Naive thymus-derived CD8-positive, alpha-beta T cell (primary cell): ENCODE measurements around the gene NR2F1-AS1. TPM values are rescaled to one million over a fixed set of nuclear protein-coding genes. Genes with fewer than 3 reads are reported as not detected.
A peak's percentile ranks its signal among the peaks of the same experiment; 100 is the strongest.

Experiments
- ATAC-seq, 2 donors: fragments of 150-1000 bp; cut with Tn5 transposase in 1 of 2; sonication (Bioruptor Pico), chemical (Tn5 transposase) in 1 of 2; 1 replicate in 1 of 2; 2 replicates in 1 of 2; pipeline ENCODE4 v1.10.0; 2021; ENCODE audit warnings: mild to moderate bottlenecking in 2 of 2, moderate library complexity in 2 of 2
- POLR2A ChIA-PET: fragments of 350-600 bp; sonication (Branson Sonifier 250); formaldehyde crosslinking; loops from one replicate; lab custom pipeline; 2021; ENCODE audit warnings: antibody characterized with exemption; lab: Charles Lee
- DNase-seq, 10 donors: peaks; one replicate each; pipeline versions ENCODE4 v3.0.0 to v3.0.0-alpha.2; 2020 to 2022
- H3K27ac Mint-ChIP-seq, 10 donors: one replicate each; pipeline ENCODE4 v1.8.0; 2020 to 2022; ENCODE audit warnings: mild to moderate bottlenecking in 10 of 10, mixed read lengths in 10 of 10, moderate library complexity in 4 of 10, inconsistent platforms in 1 of 10
- H3K27me3 Mint-ChIP-seq, 5 donors: one replicate each; pipeline ENCODE4 v1.8.0; 2021 to 2022; ENCODE audit warnings: mixed read lengths in 5 of 5
- H3K36me3 Mint-ChIP-seq, 3 donors: one replicate each; pipeline ENCODE4 v1.8.0; 2020 to 2022; ENCODE audit warnings: mixed read lengths in 3 of 3, mild to moderate bottlenecking in 2 of 3, inconsistent platforms in 1 of 3
- H3K4me1 Mint-ChIP-seq, 4 donors: one replicate each; pipeline ENCODE4 v1.8.0; 2021 to 2022; ENCODE audit warnings: mixed read lengths in 4 of 4
- H3K4me3 Mint-ChIP-seq, 10 donors: one replicate each; pipeline ENCODE4 v1.8.0; 2020 to 2022; ENCODE audit warnings: mild to moderate bottlenecking in 10 of 10, mixed read lengths in 10 of 10, moderate library complexity in 6 of 10, inconsistent platforms in 1 of 10
- H3K9me3 Mint-ChIP-seq, 9 donors: one replicate each; pipeline ENCODE4 v1.8.0; 2020 to 2022; ENCODE audit warnings: mixed read lengths in 9 of 9, mild to moderate bottlenecking in 3 of 9, inconsistent platforms in 1 of 9, moderate library complexity in 1 of 9
- polyA plus RNA-seq, 3 donors: library from polyadenylated mRNA; unstranded; fragments of 300-500 nt; fragmentation: Illumina TruSeq; gene quantifications; one replicate each; pipeline ENCODE4 v1.2.3, GENCODE V29; 2021
- total RNA-seq, 8 experiments: library from RNA in 2 of 8; stranded (reverse) in 2 of 8; gene quantifications; one replicate each; pipeline ENCODE4 v1.2.3 and lab custom pipeline; 2021 to 2026

NR2F1-AS1 gene
- total and polyA plus RNA-seq, 5 experiments from 2014 or later, result not detected

DNA sequence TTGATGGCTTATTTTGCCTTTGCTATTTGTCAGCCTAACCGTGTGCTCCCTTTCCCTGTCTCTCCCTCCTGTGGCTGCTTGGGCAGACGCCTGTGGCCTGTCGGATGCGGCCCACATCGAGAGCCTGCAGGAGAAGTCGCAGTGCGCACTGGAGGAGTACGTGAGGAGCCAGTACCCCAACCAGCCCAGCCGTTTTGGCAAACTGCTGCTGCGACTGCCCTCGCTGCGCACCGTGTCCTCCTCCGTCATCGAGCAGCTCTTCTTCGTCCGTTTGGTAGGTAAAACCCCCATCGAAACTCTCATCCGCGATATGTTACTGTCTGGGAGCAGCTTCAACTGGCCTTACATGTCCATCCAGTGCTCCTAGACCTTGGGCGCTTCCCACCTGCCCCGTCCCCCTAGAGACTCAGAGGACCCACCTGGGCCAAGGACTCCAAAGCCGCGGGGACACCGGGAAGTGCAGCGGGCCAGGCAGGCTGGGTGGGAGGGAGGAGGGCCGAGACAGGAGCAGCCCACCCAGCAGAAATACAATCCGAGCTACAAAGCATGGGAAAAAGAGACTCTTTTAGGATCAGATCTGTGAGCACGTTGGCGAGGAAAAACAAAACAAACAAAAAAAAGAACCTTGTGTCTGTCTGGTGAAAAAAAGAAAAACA is 12.6 kb upstream of the NR2F1-AS1 start:
- no peak for ATAC-seq
- peak overlapping the region in 1 of 10 donors; percentile 77 for H3K27ac Mint-ChIP-seq
- DNase-seq, result no peak
- H3K4me1 Mint-ChIP-seq, result peaks cover 3 to 21% (median 12%) of the 10 kb centered on the region in 4 donors
- peaks cover 8 to 20% (median 9%) of the 10 kb centered on the region in 3 donors for H3K36me3 Mint-ChIP-seq
- H3K9me3 Mint-ChIP-seq, result peaks cover 0 to 35% (median 11%) of the 10 kb centered on the region in 9 donors
- peaks cover 49 to 90% (median 80%) of the 10 kb centered on the region in 5 donors for H3K27me3 Mint-ChIP-seq
- no peak overlapping the region for H3K4me3 Mint-ChIP-seq
- POLR2A ChIA-PET, result no interaction called here

- no peak for ATAC-seq
Observed at GRCh38 chr5:93592883-93593282, 11.9 kb upstream of the NR2F1-AS1 start.

DNA sequence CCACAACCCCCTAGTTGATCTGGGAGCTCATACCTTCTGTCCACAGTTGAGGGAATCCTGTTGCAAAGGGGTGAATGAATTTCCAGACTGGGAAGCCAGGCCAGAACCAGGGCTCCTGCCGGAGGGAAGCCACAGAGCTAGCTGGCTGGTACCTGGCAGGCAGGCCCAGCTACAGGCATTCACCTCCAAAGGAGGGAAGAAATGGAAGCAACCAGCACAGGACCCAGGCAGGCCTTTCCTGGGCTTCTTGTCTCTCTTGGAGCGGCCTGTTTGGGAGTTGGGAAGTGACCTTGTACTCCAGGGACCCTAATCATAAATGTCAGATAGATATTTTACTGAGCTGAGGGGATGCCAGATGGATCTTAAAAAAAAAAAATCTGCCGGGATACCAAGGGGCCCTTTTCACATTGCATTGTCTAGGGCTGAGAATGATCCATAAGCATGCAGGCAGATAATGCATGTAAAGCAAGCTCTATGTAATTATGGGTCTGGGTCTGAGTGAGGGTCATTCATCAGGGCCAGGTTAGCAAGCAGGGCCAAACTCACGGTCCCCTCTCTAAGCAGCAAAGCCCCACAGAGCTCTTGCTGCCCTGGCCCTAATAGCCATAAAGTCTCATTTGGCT is 10.4 kb upstream of the NR2F1-AS1 start:
- POLR2A ChIA-PET, result no interaction called here
- DNase-seq (no peak), ATAC-seq (no peak)
- Mint-ChIP-seq H3K9me3 (peaks cover 0 to 40% (median 10%) of the 10 kb centered on the region in 9 donors), H3K27me3 (peaks cover 61 to 94% (median 89%) of the 10 kb centered on the region in 5 donors), H3K4me3 (no peak overlapping the region), H3K36me3 (peaks cover 5 to 20% (median 11%) of the 10 kb centered on the region in 3 donors), H3K4me1 (peaks cover 7 to 26% (median 16%) of the 10 kb centered on the region in 4 donors), H3K27ac (no peak overlapping the region)

More at GRCh38 chr5:93592883-93593282, 11.9 kb upstream of the NR2F1-AS1 start:
- DNase-seq, result no peak
- peaks cover 0 to 37% (median 10%) of the 10 kb centered on the region in 9 donors for H3K9me3 Mint-ChIP-seq
- H3K27ac Mint-ChIP-seq, result no peak overlapping the region
- POLR2A ChIA-PET, result no interaction called here
- no peak overlapping the region for H3K4me3 Mint-ChIP-seq
- H3K4me1 Mint-ChIP-seq, result peaks cover 6 to 28% (median 15%) of the 10 kb centered on the region in 4 donors
- H3K27me3 Mint-ChIP-seq, result peaks cover 49 to 92% (median 80%) of the 10 kb centered on the region in 5 donors
- H3K36me3 Mint-ChIP-seq, result peaks cover 8 to 20% (median 9%) of the 10 kb centered on the region in 3 donors

DNA sequence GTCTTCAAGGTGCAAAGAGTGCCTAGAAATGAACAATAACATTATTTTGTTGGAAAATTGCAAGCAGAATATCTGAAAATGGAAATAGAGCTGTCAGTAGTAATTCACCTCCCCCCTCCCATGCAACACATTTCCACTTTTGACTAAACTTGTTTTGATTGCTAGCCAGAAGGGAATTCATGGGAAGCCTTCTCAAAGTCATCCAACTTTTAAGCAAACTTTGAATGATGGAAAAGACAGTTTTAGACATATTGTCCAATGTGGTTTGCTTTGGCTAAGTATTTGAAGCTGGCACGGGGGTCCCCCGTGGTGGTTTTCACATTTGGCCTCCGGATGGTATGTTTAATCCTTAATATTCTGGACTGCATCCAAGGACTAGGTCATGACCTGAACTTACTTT is 9.5 kb upstream of the NR2F1-AS1 start:
- Mint-ChIP-seq H3K4me1 (peaks cover 9 to 24% (median 19%) of the 10 kb centered on the region in 4 donors), H3K9me3 (peaks cover 0 to 34% (median 6%) of the 10 kb centered on the region in 9 donors), H3K4me3 (no peak overlapping the region), H3K27ac (no peak overlapping the region), H3K36me3 (peaks cover 5 to 20% (median 6%) of the 10 kb centered on the region in 3 donors), H3K27me3 (peaks cover 65 to 94% (median 88%) of the 10 kb centered on the region in 5 donors)
- ATAC-seq (no peak), DNase-seq (no peak)
- POLR2A ChIA-PET, result no interaction called here

- ATAC-seq (no peak), DNase-seq (no peak)
- Mint-ChIP-seq H3K27me3 (peaks cover 62 to 91% (median 81%) of the 10 kb centered on the region in 5 donors), H3K27ac (peak overlapping the region in 1 of 10 donors; percentile 32), H3K9me3 (peaks cover 0 to 29% (median 6%) of the 10 kb centered on the region in 9 donors), H3K36me3 (peaks cover 5 to 17% (median 6%) of the 10 kb centered on the region in 3 donors), H3K4me3 (no peak overlapping the region), H3K4me1 (peaks cover 8 to 23% (median 17%) of the 10 kb centered on the region in 4 donors)
- POLR2A ChIA-PET, result no interaction called here
Observed at GRCh38 chr5:93589829-93590215, 8.8 kb upstream of the NR2F1-AS1 start.

GRCh38 chr5:93589152-93589828 is 8.3 kb upstream of the NR2F1-AS1 start:
- no peak for DNase-seq
- Mint-ChIP-seq H3K9me3 (peaks cover 0 to 24% (median 6%) of the 10 kb centered on the region in 9 donors), H3K27ac (peak overlapping the region in 2 of 10 donors; percentile 74 to 96), H3K4me1 (peaks cover 8 to 23% (median 17%) of the 10 kb centered on the region in 4 donors), H3K4me3 (peak overlapping the region in 4 of 10 donors; percentile 26 to 74 (median 37)), H3K36me3 (peaks cover 5 to 13% (median 6%) of the 10 kb centered on the region in 3 donors), H3K27me3 (peaks cover 59 to 85% (median 76%) of the 10 kb centered on the region in 5 donors)
- no peak for ATAC-seq
- POLR2A ChIA-PET, result no interaction called here

DNA sequence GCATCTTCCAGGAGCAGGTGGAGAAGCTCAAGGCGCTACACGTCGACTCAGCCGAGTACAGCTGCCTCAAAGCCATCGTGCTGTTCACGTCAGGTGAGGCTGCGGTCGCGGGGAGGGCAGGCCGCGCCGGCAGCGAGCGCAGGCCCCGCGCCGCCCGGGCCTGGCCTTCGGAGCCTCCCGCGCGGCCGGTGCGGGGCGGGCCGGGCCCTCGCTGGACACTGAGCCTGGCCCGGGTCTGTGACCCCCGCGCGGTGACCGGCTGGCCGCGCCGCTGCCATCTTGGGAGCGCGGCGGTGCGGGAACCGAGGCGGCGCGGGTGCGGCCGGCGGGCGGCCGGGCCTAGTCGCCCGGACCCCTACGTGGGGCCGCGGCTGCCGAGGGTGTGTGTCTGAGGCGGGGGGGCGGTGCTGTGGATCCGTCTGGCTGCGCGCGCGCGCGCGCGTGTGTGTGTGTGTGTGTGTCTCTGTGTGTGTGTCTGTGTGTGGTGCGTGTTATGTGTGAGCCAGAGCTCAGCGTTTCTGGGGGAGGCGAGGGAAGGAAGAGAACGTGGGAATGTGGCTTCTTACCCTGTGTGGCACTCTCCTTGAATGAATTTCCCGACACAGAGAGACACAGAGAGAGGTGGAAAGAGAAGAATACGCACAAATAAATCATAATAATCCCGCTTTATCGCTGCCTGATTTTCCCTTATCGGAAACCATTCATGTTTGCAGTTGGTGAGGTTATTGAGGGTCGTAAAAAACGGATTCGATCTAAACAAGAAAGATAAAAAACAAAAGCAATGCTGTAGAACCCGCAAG is 7.5 kb upstream of the NR2F1-AS1 start:
- Mint-ChIP-seq H3K4me1 (peaks cover 10 to 23% (median 18%) of the 10 kb centered on the region in 4 donors), H3K27me3 (peaks cover 55 to 78% (median 69%) of the 10 kb centered on the region in 5 donors), H3K4me3 (peak overlapping the region; percentile 30 to 76 (median 52)), H3K9me3 (peaks cover 0 to 18% (median 4%) of the 10 kb centered on the region in 9 donors), H3K36me3 (peaks cover 5 to 12% (median 6%) of the 10 kb centered on the region in 3 donors), H3K27ac (peak overlapping the region in 3 of 10 donors; percentile 74 to 96 (median 75))
- ATAC-seq (peak in 1 of 2 donors; percentile 32), DNase-seq (no peak)
- POLR2A ChIA-PET, result no interaction called here

DNA sequence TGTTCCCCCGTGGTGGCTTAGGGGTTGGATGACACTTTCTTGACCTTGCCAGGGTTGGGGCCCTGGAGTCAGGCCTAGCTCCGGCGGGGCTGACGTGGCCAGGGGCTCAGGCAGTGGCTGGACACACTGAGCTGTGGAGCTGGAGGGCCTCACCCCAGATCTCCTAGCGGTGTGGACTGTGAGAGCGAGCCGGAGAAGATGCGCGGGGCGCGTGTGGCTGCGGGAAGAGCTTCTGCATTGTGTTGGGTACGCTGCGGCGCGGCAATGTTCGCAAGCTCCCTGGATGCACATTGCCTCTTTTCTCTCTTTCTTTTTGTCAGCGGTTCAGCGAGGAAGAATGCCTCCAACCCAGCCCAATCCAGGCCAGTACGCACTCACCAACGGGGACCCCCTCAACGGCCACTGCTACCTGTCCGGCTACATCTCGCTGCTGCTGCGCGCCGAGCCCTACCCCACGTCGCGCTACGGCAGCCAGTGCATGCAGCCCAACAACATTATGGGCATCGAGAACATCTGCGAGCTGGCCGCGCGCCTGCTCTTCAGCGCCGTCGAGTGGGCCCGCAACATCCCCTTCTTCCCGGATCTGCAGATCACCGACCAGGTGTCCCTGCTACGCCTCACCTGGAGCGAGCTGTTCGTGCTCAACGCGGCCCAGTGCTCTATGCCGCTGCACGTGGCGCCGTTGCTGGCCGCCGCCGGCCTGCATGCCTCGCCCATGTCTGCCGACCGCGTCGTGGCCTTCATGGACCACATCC is 6.8 kb upstream of the NR2F1-AS1 start:
- peaks cover 0 to 17% (median 4%) of the 10 kb centered on the region in 9 donors for H3K9me3 Mint-ChIP-seq
- peaks cover 10 to 23% (median 19%) of the 10 kb centered on the region in 4 donors for H3K4me1 Mint-ChIP-seq
- POLR2A ChIA-PET, result no interaction called here
- ATAC-seq (no peak), DNase-seq (no peak)
- peaks cover 5 to 12% (median 6%) of the 10 kb centered on the region in 3 donors for H3K36me3 Mint-ChIP-seq
- peaks cover 48 to 71% (median 62%) of the 10 kb centered on the region in 5 donors for H3K27me3 Mint-ChIP-seq
- peak overlapping the region in 2 of 10 donors; percentile 29 to 86 for H3K27ac Mint-ChIP-seq
- H3K4me3 Mint-ChIP-seq, result peak overlapping the region in 7 of 10 donors; percentile 13 to 64 (median 46)

- ATAC-seq (no peak), DNase-seq (no peak)
- H3K9me3 Mint-ChIP-seq, result peaks cover 0 to 17% (median 4%) of the 10 kb centered on the region in 9 donors
- H3K4me1 Mint-ChIP-seq, result peaks cover 10 to 23% (median 19%) of the 10 kb centered on the region in 4 donors
- H3K36me3 Mint-ChIP-seq, result peaks cover 5 to 12% (median 6%) of the 10 kb centered on the region in 3 donors
- H3K4me3 Mint-ChIP-seq, result peak overlapping the region in 4 of 10 donors; percentile 36 to 64 (median 48)
- POLR2A ChIA-PET, result no interaction called here
- peak overlapping the region in 2 of 10 donors; percentile 29 to 86 for H3K27ac Mint-ChIP-seq
- H3K27me3 Mint-ChIP-seq, result peaks cover 42 to 65% (median 56%) of the 10 kb centered on the region in 5 donors
Observed at GRCh38 chr5:93586736-93587596, 5.9 kb upstream of the NR2F1-AS1 start.

DNA sequence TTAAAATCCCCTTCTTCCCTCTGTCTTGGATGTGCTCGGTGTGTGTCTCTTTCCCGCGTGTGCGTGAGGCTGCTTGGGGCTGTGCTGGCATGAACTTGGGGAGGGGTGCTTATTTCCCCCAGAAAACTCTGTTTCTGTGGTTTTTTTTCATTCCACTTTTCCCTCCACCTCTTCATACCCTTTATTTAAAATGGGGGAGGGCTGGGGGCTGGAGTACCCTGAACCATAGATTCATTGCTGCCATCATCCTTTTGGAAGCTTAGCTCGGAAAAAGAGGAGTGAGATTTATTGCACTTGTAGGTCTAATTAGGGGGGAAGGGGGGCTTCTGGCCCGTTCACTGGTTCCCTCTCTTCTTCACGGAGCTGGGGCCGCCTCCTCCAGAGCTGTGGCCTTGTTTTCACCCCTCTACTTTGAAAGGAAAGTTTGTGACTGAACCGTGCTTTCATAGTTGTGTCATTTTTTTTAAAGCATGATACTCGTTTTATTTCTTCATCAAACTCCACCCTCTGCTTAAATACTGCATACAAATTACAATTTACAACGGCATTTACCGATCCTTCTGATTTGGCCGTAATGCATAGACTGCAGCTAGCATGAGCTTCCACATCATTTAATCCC is 4.9 kb upstream of the NR2F1-AS1 start:
- H3K4me3 Mint-ChIP-seq, result peak overlapping the region; percentile 59 to 90 (median 76)
- H3K27me3 Mint-ChIP-seq, result peaks cover 35 to 56% (median 47%) of the 10 kb centered on the region in 5 donors
- POLR2A ChIA-PET, result no interaction called here
- H3K4me1 Mint-ChIP-seq, result peaks cover 11 to 26% (median 22%) of the 10 kb centered on the region in 4 donors
- DNase-seq (no peak), ATAC-seq (no peak)
- peaks cover 0 to 17% (median 4%) of the 10 kb centered on the region in 9 donors for H3K9me3 Mint-ChIP-seq
- H3K36me3 Mint-ChIP-seq, result peaks cover 5 to 12% (median 6%) of the 10 kb centered on the region in 3 donors
- no peak overlapping the region for H3K27ac Mint-ChIP-seq
